Middle frontal gyrus (tissue), 1 donor: ENCODE measurements around the gene GJA5.
A peak's percentile ranks its signal among the peaks of the same experiment; 100 is the strongest.

ENCODE experiments used
- DNase-seq: peaks from one replicate; pipeline ENCODE4 v3.0.0-alpha.2; 2015; ENCODE audit warnings: low spot score; ENCODE audit errors: extremely low spot score

GJA5 gene

DNA sequence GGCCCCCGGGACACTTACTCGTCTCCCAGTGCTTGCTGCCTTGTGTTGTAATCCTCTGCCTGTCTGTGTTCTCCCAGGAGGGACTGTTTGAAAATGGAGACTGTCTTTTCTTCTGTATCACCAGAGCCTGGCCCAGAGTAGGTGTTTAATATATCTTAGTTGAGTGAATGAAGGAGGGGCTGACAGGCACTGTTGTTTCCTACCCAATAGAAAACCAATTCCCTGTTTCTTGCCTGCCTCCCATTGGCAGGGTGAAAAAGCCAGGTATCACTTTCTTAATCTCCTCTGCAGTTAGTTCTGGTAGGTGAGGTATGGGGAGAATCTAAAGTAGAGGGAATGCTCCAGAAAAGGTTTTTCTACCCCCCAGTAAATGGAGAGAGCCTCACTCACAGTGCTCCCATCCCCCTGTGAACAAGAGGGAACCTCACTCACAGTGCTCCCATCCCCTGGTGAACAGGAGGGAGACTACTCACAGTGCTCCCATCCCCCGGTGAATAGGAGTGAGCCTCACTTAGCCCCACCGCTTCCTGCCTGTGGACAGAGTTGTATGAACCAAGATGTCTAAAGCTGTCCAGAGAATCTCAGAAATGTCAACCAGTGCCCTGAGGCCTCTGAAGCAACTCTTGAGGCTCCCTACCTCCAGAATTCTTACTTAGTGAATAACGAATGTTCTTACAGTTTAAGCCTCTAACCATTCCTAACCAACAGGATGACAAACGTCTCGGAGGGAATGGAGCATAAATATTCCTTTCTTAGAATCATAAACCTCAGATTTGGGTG, at the start of gene GJA5:
Gene GJA5 (minus strand): TSS at position 122 of the 780 bp plus-strand sequence. CDS start 1,364 bp downstream, outside the sequence.
- DNase-seq: no peak

DNA sequence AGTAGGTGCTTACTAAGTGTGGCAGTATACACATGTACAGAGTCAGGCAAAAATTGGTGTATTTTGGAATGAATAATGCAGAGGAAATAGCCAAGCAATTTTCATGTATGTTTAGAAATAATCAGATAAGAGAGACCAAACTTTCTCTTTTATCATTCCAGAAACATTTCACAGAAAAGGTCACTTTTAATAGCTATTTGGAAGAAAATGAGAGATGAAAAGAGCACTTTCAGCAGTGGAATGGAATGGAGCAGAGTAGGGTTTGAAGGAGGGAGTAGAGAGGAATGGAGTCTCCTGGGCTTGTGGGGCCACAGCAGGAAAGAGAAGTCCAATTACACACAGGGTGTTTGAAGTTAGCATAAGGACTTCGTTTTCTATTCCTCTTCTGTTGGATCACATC, 48.8 kb upstream of the GJA5 start:
- DNase-seq: no peak

DNA sequence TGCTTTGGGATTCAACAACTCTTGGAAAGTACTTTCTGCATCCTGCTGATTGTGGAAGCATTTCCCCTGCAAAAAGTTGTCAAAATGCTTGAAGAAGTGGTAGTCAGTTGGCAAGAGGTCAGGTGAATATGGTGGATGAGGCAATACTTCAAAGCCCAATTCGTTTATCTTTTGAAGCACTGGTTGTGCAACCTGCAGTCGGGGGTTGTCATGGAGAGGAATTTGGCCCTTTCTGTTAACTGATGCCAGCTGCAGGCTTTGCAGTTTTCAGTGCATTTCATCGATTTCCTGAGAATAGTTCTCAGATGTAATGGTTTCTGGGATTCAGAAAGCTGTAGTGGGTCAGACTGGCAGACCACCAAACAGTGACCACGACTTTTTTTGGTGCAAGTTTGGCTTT, 47.6 kb upstream of the GJA5 start:
- no peak for DNase-seq

DNA sequence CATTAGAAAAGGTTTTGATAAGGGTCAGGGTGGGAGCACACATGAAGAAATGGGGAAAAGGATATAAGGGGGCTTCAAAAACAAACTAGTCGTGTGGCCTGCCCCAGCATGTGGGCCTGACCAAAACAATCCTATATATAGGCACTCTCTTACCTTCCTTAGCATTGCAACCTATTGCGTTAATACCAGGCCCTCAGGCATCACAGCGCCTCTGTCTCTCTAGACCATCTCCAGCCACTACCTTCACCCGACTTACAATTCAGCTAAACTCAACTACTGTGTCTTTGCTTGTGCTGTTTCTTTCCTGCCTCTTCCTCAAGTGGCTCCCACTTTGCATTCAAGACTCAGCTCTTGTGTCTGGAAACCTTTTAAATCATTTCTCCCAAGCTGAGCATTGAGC, 47.0 kb upstream of the GJA5 start:
- DNase-seq: no peak

DNA sequence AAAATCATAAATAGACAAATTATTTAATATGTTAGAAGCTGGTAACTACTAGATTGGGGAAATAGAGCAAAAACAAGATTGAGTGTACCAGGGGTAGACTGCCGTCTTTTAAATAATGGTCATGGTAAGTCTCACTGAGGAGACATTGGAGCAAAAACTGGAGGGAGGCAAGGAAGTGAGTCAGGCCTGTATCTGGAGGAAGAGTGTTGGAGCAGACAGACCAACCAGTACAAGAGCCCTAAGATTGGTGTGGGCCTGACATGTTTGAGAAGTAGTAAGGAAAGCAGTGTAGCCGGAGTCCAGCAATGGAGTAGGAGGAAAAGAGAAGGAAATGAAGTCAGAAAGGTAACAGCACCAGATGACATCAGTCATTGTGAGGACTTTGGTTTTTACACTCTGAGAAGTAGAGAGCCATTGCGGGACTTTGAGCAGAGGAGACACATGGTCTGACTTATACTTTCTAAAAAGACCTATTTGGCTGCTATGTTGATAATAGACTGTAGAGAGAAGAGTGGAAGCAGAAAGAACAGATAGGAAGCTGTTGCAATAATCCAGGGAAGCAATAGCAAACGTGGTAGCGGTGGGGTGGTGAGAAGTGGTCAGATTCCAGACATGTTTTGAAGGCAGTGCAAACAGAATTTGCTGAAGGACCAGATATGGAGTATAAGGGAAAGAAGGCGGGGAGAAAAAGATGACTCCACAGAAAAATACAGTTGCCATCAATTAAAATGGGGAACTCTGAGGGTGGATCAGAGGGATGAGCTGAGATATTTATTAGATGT, 44.7 kb upstream of the GJA5 start:
- no peak for DNase-seq

DNA sequence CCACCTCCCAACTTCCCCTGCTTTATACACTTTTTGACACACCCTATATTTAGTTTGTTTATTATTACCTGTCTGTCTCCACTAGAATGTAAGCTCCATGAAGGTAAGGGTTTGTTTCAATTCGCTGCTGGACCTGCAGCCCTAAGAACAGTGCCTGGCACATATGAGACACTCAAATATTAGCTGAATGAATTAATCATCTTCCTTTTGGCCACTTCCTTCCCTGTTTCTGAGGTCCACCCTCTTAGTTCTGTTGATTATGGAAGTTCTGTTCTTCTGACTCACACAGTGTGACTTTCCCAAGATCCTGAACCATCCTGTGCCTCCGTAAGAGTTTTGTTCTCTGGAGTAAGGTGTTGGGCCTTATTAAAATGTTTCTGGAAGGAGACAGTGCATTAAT, 40.4 kb upstream of the GJA5 start:
- DNase-seq: no peak

DNA sequence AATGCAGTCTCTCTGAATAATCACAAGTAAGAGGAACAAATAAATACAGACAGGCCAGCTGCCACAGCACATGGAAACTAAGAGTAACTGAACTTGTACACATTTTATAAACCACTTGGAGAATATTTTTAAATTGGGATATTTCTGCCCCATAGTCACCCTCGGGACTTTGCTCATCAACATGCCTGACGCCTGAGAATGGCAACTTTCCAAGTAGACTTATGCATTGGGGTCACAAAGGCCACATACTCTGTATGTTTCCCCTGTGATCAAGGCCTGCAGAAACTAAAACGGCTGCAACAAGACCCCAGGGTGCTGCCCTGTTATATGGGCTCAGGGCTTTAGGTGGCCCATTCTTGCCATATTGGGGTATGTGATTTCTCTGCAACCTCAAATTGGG, 38.3 kb upstream of the GJA5 start:
- DNase-seq: no peak

DNA sequence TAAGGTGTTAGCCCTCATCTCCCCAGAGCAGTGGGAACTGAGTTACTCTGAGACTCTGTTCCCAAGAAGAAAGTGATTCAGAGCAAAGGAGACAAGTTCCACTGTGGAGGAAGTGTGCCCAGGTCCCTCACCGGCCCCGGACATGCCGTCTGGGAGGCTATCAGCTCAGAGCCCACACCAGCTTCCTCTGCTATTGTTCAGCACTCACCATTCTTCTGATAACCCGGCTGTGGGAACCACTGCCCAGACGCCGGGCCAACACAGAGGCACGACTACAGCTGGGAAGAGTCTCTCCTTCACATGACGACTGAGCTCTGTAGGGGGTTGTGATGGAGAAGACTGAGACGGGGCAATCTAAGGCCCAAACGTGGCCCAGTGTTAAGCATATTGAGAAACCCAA, 34.2 kb upstream of the GJA5 start:
- no peak for DNase-seq

DNA sequence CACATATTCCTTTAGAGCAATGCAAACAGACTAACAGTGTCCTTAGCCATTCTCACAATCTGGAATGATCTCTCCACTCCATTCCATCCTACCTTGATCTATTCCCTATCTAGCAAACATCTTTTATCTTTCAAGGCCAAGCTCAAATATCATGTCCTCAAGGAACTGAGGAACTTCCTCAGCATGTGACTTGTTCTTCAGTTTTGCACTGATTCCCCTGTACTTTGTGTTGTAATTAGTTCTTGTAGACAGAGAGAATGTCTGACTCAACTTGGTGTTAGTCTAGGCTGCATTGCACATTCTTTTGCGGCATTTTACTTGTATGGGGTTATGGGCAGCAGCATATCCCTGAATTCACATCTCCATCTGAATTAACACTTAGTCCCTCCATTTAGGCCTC, 31.5 kb upstream of the GJA5 start:
- DNase-seq: no peak

DNA sequence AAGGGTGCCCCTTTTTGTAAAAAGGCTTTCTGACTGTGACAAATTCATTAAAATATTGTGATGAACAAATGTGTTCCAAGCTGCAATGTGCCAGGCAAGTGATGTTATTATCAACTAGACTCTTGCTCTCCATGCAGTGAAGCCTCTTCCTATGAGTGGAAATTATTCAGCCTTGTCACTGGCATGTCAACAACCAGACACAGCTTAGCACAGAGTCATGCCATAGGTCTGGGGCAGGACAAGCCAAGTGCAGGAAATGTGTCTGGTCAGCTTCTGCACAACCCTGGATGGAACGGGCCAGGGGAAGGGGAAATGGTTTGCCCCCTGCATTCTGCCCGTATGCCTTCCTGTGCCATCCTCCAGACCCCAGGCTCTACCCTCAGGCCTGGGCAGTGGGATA, 27.4 kb upstream of the GJA5 start:
- no peak for DNase-seq

DNA sequence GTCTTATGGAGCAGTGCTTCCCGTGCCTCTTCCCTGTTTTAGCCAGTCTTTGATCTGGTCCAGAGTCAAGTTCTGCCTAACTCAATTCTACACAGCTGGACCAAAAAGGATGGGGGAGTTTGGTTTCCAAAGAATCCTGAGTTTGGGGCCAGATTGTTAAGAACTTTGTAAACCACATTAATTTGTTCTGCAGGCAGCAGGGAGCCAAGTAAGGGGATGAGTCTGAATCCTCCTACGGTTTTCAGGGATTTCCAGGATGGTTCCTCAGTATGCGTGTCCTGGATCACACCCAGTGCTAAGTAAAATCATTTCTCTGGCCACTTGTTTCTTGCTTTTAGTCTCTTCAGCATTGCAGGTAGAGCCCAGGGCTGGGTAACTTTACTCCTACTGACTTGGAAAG, 26.1 kb upstream of the GJA5 start:
- DNase-seq: no peak

DNA sequence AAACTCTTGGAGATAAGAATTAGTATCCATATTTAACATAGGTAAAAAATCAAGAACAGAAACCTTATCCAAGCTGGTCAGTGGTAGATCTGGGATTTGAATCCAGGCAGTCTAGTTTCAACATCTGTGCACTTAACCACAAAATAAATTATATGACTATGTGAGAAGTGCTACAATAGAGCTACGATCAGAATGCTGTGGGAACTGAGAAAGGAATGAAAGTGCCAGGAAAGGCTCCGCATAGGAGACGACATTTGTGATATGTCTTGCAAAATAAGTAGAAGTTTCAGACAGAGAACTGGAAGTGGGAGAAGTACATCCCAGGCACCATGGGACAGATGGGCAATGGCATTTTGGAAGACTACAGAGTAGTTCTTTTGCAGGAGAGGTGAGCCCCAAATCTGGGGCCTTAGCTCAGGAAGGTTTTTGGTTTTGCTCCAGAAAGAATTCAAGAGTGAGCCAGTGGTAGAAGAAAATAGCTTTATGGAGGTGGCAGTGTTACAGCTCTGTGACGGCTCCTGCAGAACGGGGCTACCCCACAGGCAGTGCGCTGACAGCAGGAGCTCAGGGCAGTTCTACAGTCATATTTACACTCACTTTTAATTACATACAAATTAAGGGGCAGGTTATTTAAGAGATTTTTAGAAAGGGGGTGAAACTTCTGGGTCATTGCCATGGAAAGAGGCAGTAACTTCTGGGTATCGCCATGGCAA, 25.5 kb upstream of the GJA5 start:
- DNase-seq: peak; percentile 12

DNA sequence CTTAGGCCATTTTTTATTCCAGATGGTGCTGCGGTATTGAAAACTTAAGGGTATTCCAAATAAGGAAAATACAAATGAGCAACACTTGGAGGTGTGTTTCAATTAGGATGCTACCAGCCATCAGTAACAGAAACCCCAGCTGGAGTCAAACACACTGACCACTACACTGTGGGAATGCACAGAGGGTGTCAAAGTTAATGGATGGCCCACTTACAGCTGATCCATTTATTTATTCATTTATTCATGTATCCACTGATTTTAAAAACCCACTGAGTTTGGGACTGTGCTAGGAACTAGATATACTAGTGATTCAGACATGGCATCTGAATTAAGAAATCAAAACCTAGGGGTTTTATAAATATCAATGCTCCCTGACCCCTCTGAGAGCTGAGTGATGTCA, 24.5 kb upstream of the GJA5 start:
- DNase-seq: no peak

DNA sequence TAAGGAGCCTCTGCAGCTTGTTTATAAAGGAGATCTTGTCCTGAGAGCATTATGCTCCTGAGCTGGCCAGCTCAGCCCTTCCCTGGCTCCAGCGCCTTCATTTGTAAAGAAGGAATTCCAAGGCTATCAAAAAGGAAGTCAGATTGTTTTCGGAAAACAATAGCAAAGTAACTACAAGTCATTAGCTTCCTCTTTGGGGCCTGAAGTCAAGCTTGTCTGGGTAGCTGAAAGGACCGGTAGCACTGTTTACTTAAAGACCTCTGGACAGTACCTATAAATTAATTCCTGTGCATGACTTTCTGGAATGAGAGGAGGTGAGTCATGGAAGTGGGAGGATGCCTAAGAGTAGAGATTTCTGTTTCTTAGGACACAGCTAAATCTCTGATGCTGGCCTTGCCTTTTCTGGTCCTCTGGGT, 20.7 kb upstream of the GJA5 start:
- DNase-seq: no peak

DNA sequence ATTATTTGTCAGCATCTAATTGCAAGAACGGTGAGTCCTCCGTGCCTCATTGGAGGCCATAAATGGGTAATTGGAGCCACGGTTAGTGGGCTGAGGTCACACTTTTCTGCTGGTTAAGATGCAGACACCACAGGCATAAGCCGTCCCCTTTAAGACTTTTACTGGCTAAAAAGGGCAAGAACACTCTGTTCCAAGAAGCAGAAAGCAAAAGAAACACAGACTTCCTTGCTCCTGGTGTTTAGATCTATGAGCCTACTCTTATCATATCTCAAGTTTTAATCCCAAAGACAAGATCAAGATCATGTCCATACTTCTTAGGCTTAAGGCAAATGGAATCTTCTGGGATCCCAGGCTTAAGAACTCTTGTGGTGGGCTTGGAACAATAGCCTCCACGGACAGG, 17.3 kb upstream of the GJA5 start:
- DNase-seq: no peak

DNA sequence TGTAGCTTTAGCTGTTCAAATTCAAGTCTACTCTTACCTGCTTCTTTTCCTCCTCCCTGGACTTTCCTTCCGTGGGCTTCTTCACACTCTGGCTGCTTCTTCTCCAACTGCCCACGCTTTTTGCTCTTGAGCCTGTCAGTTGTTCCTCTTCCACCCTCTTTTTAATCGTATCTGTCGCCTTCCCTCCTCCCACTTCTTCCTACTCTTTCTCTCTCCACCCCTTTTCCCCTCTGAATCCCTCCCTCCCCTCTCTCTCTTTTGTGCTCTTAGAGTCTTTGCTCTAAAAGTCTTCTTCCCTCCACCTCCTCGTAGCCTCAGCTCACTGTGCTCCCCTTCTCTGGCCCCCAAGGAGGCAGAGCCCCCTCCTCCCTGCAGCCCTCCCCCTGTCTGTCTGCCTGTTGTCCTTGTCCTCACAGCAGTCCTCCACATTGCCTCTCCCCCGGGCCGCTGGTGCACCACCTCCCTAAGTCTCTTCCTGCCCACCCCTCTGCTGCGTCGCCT, 12.9 kb upstream of the GJA5 start:
- peak; percentile 3 for DNase-seq

DNA sequence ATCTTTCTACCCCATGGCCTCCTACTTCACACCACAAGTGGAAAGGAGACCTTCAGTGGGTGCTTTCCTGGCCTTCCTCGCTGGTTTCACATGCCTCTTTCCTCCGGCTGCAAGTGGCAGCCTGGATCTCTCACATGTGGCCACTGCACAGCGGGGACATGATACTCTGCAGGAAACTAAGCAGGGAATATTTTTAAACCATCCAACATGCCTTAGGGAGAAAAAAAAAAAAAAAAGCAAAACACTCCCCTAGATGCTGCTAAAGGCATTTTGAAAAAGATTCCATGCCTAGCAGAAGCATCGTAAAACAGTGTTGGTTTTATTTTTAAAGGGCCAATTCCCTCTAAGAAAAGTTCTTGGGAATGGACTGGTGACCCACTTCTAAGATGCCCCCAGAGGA, 12.2 kb upstream of the GJA5 start:
- no peak for DNase-seq

DNA sequence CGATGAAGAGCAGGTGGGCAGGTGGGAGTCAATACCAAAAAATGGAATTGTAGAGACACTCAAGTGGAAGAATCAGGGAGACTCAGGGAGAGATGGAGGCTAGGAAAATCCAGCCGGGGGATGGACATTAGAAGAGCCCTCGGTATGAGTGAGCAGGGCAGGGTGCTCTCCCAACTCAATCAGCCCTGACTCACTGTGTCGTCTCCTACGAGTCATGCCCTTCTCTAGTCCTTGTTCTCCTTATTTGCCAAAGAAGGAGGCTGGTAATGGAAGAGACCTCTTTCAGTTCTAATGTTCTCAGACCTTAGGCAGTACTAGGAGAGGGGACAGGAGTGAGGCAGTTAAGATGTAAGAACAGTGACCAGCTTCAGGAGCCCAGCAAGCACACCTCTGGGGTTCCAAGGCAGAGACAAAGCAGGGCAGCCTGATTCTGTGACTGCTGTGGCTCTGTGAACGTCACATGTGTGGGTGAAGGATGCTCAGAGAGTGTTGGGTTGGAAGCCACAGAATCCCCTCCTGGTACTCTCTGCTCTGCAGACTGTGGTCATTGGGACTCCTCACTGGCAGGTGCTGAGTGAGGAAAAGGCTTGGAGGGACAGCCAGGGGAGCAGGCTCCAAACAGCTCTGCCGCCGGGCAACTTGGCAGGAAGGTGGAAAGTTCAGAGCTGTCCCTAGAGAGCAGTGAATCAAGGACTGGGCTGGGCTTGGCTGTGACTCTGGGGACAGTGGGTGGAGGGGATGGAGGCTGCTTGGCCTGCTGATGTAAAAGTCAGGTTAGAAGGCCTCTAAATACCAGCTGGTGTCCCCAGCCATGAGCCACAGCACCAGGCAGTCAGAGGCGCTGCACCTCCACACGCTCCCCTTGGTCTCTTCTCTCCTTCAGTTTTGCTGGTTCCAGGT, 11.1 kb upstream of the GJA5 start:
- DNase-seq: no peak

DNA sequence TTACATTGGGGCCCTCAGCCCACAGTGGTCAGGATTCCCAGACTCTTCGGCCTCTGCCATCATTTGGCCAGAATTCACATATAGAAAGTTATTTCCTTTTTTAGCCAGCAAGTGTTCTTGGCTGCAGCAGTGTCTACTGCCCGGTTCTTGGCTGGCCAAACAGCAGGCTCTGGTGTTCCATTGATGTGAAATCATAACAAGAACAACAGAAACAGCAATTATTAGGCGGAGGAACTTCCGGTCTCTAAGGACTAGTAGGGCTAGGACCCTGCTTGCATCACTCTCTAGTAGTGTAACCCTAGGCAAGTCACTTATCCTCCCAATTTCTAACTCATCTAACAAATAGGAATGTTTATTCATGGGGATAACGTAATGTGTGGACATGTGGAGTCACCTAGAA, 8.7 kb upstream of the GJA5 start:
- DNase-seq: no peak

DNA sequence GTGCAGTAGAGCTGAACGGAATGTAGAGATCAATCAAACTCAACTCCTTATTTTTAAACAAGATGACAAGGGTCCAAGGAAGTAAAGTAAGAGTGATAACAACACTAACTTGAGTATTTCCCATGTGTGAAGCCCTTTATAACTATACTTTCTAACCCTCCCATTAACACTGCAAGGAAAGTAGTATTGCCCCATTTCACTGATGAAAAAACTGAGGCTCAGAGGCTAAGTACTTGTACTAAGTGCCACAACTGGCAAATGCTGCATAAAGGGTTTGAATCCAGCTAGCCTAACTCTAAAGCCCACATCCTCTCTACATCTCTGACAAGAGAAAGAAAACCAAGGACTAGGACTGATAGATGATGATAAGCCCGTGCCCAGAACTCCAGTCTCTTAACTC, 8.2 kb upstream of the GJA5 start:
- no peak for DNase-seq

DNA sequence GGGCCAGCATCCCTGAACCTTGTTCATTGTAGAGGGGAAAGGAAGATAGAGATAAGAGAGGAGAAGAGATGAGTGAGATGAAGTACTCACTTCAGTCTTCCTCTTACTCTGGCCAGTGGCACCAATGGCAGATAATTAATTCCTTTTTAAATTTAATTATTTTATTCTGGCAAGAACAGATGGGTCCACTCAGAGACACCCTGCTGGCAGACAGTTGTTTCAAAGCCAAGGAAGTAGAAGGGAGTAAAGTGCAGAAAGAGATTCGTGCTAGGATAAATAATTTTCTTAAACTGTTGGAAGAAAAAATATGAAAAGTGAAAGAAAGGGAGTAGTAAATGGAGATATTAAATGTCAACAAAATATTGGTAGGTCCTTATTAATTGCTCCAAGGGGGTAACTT, 7.7 kb upstream of the GJA5 start:
- DNase-seq: no peak
